Calu3 (cell line): Measurements from ENCODE around the gene LYG2. TPM values are rescaled to one million over a fixed set of nuclear protein-coding genes. Genes with fewer than 3 reads are reported as not detected.
"Not testable (repeated sequence)": the region's sequence is repeated elsewhere in the genome, so short reads cannot be mapped to it uniquely, and the experiment has no call there.

ENCODE experiments used
- BruUV-seq: library from RNA; stranded (reverse); fragments of 400-500 nt; replicated peaks from 2 replicates; lab custom pipeline; 2021; lab: Mats Ljungman, UMichigan
- CTCF ChIA-PET: fragments of 300-600 bp; sonication (Branson Sonifier 250); formaldehyde crosslinking; loops from one replicate; lab custom pipeline; 2022; ENCODE audit warnings: antibody characterized with exemption; lab: Charles Lee
- DNase-seq: peaks from one replicate; pipeline ENCODE4 v3.0.0; 2022
- H3K27ac Mint-ChIP-seq: one replicate; pipeline ENCODE4 v1.8.0; 2022; ENCODE audit warnings: mixed read lengths; ENCODE audit not compliant: unreplicated experiment
- H3K27me3 Mint-ChIP-seq: one replicate; pipeline ENCODE4 v1.8.0; 2022; ENCODE audit warnings: mixed read lengths; ENCODE audit not compliant: unreplicated experiment
- H3K36me3 Mint-ChIP-seq: one replicate; pipeline ENCODE4 v1.8.0; 2022; ENCODE audit warnings: mild to moderate bottlenecking, moderate library complexity, mixed read lengths; ENCODE audit not compliant: insufficient read depth, unreplicated experiment
- H3K4me1 Mint-ChIP-seq: one replicate; pipeline ENCODE4 v1.8.0; 2022; ENCODE audit warnings: mild to moderate bottlenecking, low read depth, mixed read lengths; ENCODE audit not compliant: unreplicated experiment
- H3K4me3 Mint-ChIP-seq: one replicate; pipeline ENCODE4 v1.8.0; 2022; ENCODE audit warnings: mild to moderate bottlenecking, low read depth, moderate library complexity, mixed read lengths; ENCODE audit not compliant: unreplicated experiment
- H3K9me3 Mint-ChIP-seq: one replicate; pipeline ENCODE4 v1.8.0; 2022; ENCODE audit warnings: low read depth, mixed read lengths; ENCODE audit not compliant: unreplicated experiment
- intact Hi-C: fragments of 100-400 bp; cut with micrococcal nuclease; formaldehyde crosslinking; loops from one replicate; pipeline ENCODE4 v1.10.0; 2022; ENCODE audit not compliant: unreplicated experiment
- total RNA-seq: library from RNA; stranded (reverse); gene quantifications from 2 replicates; pipeline ENCODE4 v1.2.3, GENCODE V29; 2022
- TF ChIP-seq, protein P1 (sequence below): fragments of 200-600 bp; IDR thresholded peaks from one replicate; pipeline ENCODE4 v1.8.0; 2022; ENCODE audit warnings: antibody characterized with exemption; ENCODE audit not compliant: unreplicated experiment

LYG2 gene
- total RNA-seq, 1 experiment from 2014 or later: not detected

DNA sequence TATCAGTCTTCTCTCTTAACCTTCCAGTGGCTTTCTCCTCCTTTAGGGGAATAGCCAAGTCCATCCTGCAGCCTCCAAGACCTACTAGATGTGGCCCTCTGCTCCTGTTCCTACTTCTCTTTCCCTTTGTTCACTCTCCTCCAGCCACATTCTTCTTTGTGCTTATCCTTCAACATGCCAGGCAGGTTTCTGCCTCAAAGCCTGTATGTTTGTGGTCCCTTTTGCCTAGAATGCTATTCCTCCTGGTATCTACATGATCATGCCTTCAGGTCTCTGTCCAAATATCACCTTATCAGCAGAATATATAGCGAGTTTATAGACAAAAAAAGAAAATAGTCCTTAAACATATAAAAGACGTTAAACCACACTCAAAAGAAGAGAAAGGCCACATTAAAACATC, 5.5 kb downstream of the LYG2 start:
- DNase-seq: no peak
- Mint-ChIP-seq H3K9me3 (peaks cover 7% of the 10 kb centered on the region), H3K27ac (no peak overlapping the region), H3K4me1 (no peaks in the 10 kb centered on the region), H3K27me3 (no peaks in the 10 kb centered on the region), H3K36me3 (no peaks in the 10 kb centered on the region), H3K4me3 (no peak overlapping the region)
- intact Hi-C loops: no loop called here
- CTCF ChIA-PET: no interaction called here
- BruUV-seq: no TSS peak
- TF ChIP-seq, protein P1, sequence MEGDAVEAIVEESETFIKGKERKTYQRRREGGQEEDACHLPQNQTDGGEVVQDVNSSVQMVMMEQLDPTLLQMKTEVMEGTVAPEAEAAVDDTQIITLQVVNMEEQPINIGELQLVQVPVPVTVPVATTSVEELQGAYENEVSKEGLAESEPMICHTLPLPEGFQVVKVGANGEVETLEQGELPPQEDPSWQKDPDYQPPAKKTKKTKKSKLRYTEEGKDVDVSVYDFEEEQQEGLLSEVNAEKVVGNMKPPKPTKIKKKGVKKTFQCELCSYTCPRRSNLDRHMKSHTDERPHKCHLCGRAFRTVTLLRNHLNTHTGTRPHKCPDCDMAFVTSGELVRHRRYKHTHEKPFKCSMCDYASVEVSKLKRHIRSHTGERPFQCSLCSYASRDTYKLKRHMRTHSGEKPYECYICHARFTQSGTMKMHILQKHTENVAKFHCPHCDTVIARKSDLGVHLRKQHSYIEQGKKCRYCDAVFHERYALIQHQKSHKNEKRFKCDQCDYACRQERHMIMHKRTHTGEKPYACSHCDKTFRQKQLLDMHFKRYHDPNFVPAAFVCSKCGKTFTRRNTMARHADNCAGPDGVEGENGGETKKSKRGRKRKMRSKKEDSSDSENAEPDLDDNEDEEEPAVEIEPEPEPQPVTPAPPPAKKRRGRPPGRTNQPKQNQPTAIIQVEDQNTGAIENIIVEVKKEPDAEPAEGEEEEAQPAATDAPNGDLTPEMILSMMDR: no peak

DNA sequence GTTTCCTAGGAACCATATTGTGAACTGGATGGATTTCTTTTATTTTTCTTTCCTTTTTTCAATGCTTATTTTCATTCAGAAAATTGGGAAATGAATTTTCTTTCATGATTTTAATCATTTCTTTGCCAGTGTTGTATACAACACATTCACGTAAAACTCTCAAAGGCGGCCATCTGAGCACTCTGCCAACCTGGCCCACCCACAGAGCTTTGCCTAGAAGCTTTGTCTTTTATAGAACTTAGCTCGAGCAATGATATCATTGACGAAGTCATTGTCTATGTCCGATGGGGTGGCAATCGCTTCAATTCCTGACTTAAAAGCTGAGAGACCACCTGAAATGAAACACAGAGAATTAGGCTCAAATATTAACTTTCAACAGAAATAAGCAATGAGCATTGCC, 13.3 kb downstream of the LYG2 start:
- Mint-ChIP-seq H3K27ac (no peak overlapping the region), H3K4me1 (no peaks in the 10 kb centered on the region), H3K36me3 (no peaks in the 10 kb centered on the region), H3K27me3 (no peaks in the 10 kb centered on the region), H3K4me3 (no peak overlapping the region), H3K9me3 (no peaks in the 10 kb centered on the region)
- TF ChIP-seq, protein P1: no peak
- BruUV-seq: no TSS peak
- CTCF ChIA-PET: no interaction called here
- intact Hi-C loops: no loop called here
- DNase-seq: no peak

DNA sequence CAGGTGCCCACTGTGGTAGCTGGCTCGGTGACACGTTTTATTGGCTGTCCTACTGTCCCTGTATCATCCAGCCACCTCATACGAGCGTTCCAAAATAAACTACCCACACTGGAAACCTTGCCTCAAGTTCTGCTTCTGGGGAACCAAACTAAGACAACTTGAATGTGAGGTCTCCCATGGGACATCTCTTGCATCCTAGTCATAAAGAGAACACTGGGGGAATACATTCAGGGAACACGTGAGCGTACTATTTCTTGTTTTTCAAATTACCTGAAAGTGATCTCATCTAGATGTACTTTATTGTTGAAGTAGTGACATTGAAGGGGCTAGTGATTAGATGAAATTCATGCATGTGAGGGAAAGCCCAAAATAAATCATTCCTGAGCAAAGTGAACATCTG, 15.0 kb downstream of the LYG2 start:
- intact Hi-C loops: no loop called here
- Mint-ChIP-seq H3K9me3 (no peaks in the 10 kb centered on the region), H3K27ac (no peak overlapping the region), H3K4me3 (no peak overlapping the region), H3K27me3 (no peaks in the 10 kb centered on the region), H3K4me1 (no peaks in the 10 kb centered on the region), H3K36me3 (no peaks in the 10 kb centered on the region)
- TF ChIP-seq, protein P1: no peak
- DNase-seq: no peak
- no TSS peak for BruUV-seq
- CTCF ChIA-PET: no interaction called here

DNA sequence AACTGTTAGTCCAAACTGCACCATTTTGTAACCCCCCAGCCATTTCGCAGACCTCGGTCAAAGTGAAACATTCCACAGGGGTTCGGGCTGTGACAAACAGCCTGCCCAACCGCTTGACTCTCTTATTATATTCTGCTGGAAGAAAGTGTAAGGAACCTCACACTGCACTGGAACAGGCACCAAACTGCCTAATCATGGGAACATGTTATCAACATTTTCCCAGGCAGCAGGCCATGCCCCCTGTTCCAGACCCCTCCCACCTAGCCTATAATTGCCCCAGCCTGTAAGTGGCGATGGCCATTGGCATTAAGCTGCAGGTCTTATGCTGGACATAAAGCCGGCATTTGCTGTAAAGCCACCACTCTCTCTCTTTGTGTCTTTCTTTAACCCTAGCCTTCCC, 16.9 kb downstream of the LYG2 start:
- H3K4me3 Mint-ChIP-seq: no peak overlapping the region
- no peaks in the 10 kb centered on the region for H3K36me3 Mint-ChIP-seq
- BruUV-seq: no TSS peak

DNA sequence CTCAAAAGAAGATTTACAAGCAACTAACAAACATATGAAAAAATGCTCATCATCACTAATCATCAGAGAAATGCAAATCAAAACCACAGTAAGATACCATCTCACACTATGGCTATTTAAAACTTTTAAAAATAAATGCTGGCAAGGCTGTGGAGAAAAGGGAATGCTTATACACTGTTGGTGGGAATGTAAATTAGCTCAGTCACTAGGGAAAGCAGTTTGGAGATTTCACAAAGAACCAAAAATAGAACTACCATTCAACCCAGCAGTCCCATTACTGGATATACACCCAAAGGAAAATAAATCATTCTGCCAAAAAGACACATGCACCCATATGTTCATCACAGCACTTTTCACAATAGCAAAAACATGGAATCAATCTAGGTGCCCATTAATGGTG, 22.3 kb downstream of the LYG2 start:
- H3K27me3 Mint-ChIP-seq, H3K36me3 Mint-ChIP-seq, BruUV-seq, H3K4me1 Mint-ChIP-seq, H3K27ac Mint-ChIP-seq, CTCF ChIA-PET, H3K9me3 Mint-ChIP-seq, H3K4me3 Mint-ChIP-seq, DNase-seq, intact Hi-C loops: not testable (repeated sequence)

More for the DNA sequence above, 16.9 kb downstream of the LYG2 start:
- TF ChIP-seq, protein P1: no peak
- Mint-ChIP-seq H3K27me3 (no peaks in the 10 kb centered on the region), H3K9me3 (no peaks in the 10 kb centered on the region), H3K4me1 (no peaks in the 10 kb centered on the region), H3K27ac (no peak overlapping the region)
- CTCF ChIA-PET: no interaction called here
- intact Hi-C loops: no loop called here
- no peak for DNase-seq
